ENCODE data around the gene MINK1.
A peak's percentile ranks its signal among the peaks of the same experiment; 100 is the strongest.

Gene MINK1

GRCh38 chr17:4843321-4844000 lies 10.3 kb downstream of the MINK1 start:
- no peak overlapping the region for H3K27ac ChIP-seq (replicated peaks)
- no peak overlapping the region for H3K4me3 ChIP-seq (replicated peaks; ENCODE audit: insufficient read depth, low read length)
- TF ChIP-seq REST (IDR thresholded peaks at IDR 0.05; ENCODE audit: insufficient replicate concordance, low read depth): no peak
- TF ChIP-seq CTCF (IDR thresholded peaks at IDR 0.05; ENCODE audit: insufficient read depth, low read length): no peak
- no peak for TF ChIP-seq GABPA (IDR thresholded peaks at IDR 0.05; ENCODE audit: low read depth)
- no peak for TF ChIP-seq POLR2AphosphoS5 (IDR thresholded peaks at IDR 0.05; ENCODE audit: low read depth)
- no peak for TF ChIP-seq SPI1 (IDR thresholded peaks at IDR 0.05; ENCODE audit: borderline replicate concordance, low read depth)
- H3K27me3 ChIP-seq (ENCODE audit: insufficient read depth, poor library complexity, severe bottlenecking): no peaks in the 10 kb centered on the region
- peak in 1 of 2 experiments; percentile 12 for DNase-seq (ENCODE audit: low read depth in 1 of 2, low spot score in 1 of 2)

GRCh38 chr17:4845118-4845517 lies 12.0 kb downstream of the MINK1 start:
- TF ChIP-seq CTCF (IDR thresholded peaks at IDR 0.05; ENCODE audit: insufficient read depth, low read length) (no peak), REST (IDR thresholded peaks at IDR 0.05; ENCODE audit: insufficient replicate concordance, low read depth) (no peak), GABPA (IDR thresholded peaks at IDR 0.05; ENCODE audit: low read depth) (no peak), SPI1 (IDR thresholded peaks at IDR 0.05; ENCODE audit: borderline replicate concordance, low read depth) (no peak), POLR2AphosphoS5 (IDR thresholded peaks at IDR 0.05; ENCODE audit: low read depth) (no peak)
- H3K27ac ChIP-seq (replicated peaks): no peak overlapping the region
- no peak for DNase-seq (ENCODE audit: low read depth in 1 of 2, low spot score in 1 of 2)
- H3K27me3 ChIP-seq (ENCODE audit: insufficient read depth, poor library complexity, severe bottlenecking): no peaks in the 10 kb centered on the region
- no peak overlapping the region for H3K4me3 ChIP-seq (replicated peaks; ENCODE audit: insufficient read depth, low read length)

GRCh38 chr17:4846635-4847390 lies 13.7 kb downstream of the MINK1 start:
- no peak for TF ChIP-seq CTCF (IDR thresholded peaks at IDR 0.05; ENCODE audit: insufficient read depth, low read length)
- no peak for TF ChIP-seq GABPA (IDR thresholded peaks at IDR 0.05; ENCODE audit: low read depth)
- no peak for TF ChIP-seq REST (IDR thresholded peaks at IDR 0.05; ENCODE audit: insufficient replicate concordance, low read depth)
- no peak for TF ChIP-seq POLR2AphosphoS5 (IDR thresholded peaks at IDR 0.05; ENCODE audit: low read depth)
- TF ChIP-seq SPI1 (IDR thresholded peaks at IDR 0.05; ENCODE audit: borderline replicate concordance, low read depth): no peak
- Histone ChIP-seq H3K4me3 (replicated peaks; ENCODE audit: insufficient read depth, low read length) (no peak overlapping the region), H3K27me3 (ENCODE audit: insufficient read depth, poor library complexity, severe bottlenecking) (no peaks in the 10 kb centered on the region), H3K27ac (replicated peaks) (no peak overlapping the region)
- no peak for DNase-seq (ENCODE audit: low read depth in 1 of 2, low spot score in 1 of 2)
